PFSK-1 (cell line): ENCODE data around the gene HELT.

Source experiments
- FOXP2 ChIP-seq: optimal IDR thresholded peaks from 2 replicates; pipeline ENCODE3; 2011; ENCODE audit warnings: borderline replicate concordance, control low read depth, inconsistent platforms; ENCODE audit not compliant: insufficient read depth; ENCODE audit errors: extremely low read length, extremely low read depth
- POLR2AphosphoS5 ChIP-seq: IDR thresholded peaks from 2 replicates; pipeline ENCODE4 v1.6.1; 2012; ENCODE audit warnings: low read depth, mild to moderate bottlenecking, control low read depth, low read length, moderate library complexity
- REST ChIP-seq, 2 experiments: IDR thresholded peaks; 2 replicates each; pipeline versions ENCODE4 v1.6.1 to v1.8.0; 2011 to 2012; ENCODE audit warnings: low read depth in 2 of 2, low read length in 2 of 2, control low read depth in 1 of 2, inconsistent platforms in 1 of 2, mild to moderate bottlenecking in 1 of 2, moderate library complexity in 1 of 2; ENCODE audit not compliant: insufficient read depth in 1 of 2
- SIN3A ChIP-seq: IDR thresholded peaks from 2 replicates; pipeline ENCODE4 v1.6.1; 2012; ENCODE audit warnings: mild to moderate bottlenecking, low read length, moderate library complexity, borderline replicate concordance; ENCODE audit not compliant: insufficient read depth
- TAF1 ChIP-seq: IDR thresholded peaks from 2 replicates; pipeline ENCODE4 v1.6.1; 2012; ENCODE audit warnings: low read length, control low read depth, borderline replicate concordance; ENCODE audit not compliant: insufficient read depth

- TF ChIP-seq TAF1 (no peak), REST (IDR thresholded peaks at IDR 0.05; ENCODE audit: insufficient read depth in 1 of 2, low read depth in 2 of 2, low read length in 2 of 2) (no peak), POLR2AphosphoS5 (no peak), FOXP2 (no peak), SIN3A (no peak)
These were observed 13.0 kb upstream of the HELT start for GRCh38 chr4:185005219-185005819.
